ENCODE measurements around the gene ENTPD6.
"Not testable (repeated sequence)": the region's sequence is repeated elsewhere in the genome, so short reads cannot be mapped to it uniquely, and the experiment has no call there.

Gene ENTPD6

GRCh38 chr20:25224941-25225340 is 29.4 kb downstream of the ENTPD6 start:
- FAIRE-seq: no peak

- no peak for FAIRE-seq
Measured at GRCh38 chr20:25225642-25226432, 30.3 kb downstream of the ENTPD6 start.

GRCh38 chr20:25226433-25227316 is 31.2 kb downstream of the ENTPD6 start:
- FAIRE-seq: no peak

- FAIRE-seq: no peak
Measured at GRCh38 chr20:25227317-25227831, 31.9 kb downstream of the ENTPD6 start.

- FAIRE-seq: no peak
Measured at GRCh38 chr20:25229486-25230165, 34.1 kb downstream of the ENTPD6 start.

- no peak for FAIRE-seq
Measured at GRCh38 chr20:25230166-25230831, 34.8 kb downstream of the ENTPD6 start.

- FAIRE-seq: no peak
Measured at GRCh38 chr20:25233016-25233772, 37.7 kb downstream of the ENTPD6 start.

GRCh38 chr20:25234009-25234849 is 38.7 kb downstream of the ENTPD6 start:
- FAIRE-seq: not testable (repeated sequence)

- no peak for FAIRE-seq
Measured at GRCh38 chr20:25236450-25237304, 41.2 kb downstream of the ENTPD6 start.

- FAIRE-seq: no peak
Measured at GRCh38 chr20:25237610-25238318, 42.3 kb downstream of the ENTPD6 start.

GRCh38 chr20:25238319-25239037 is 43.0 kb downstream of the ENTPD6 start:
- FAIRE-seq: no peak

- no peak for FAIRE-seq
Measured at GRCh38 chr20:25239387-25240370, 44.2 kb downstream of the ENTPD6 start.

GRCh38 chr20:25240851-25241658 is 45.5 kb downstream of the ENTPD6 start:
- not testable (repeated sequence) for FAIRE-seq

- not testable (repeated sequence) for FAIRE-seq
Measured at GRCh38 chr20:25241659-25241955, 46.1 kb downstream of the ENTPD6 start.

GRCh38 chr20:25242231-25242630 is 46.7 kb downstream of the ENTPD6 start:
- FAIRE-seq: no peak

GRCh38 chr20:25243416-25243979 is 48.0 kb downstream of the ENTPD6 start:
- FAIRE-seq: no peak

Measured in endometrium (tissue), 2 donors.